Memory B cell (primary cell): ENCODE data around the gene TRIML1.

Experiments used
- ATAC-seq: fragments of 150-1000 bp; cut with Tn5 transposase; 2 replicates; pipeline ENCODE4 v1.10.0; 2021; ENCODE audit warnings: low read depth, mild to moderate bottlenecking, moderate library complexity
- DNase-seq, 2 donors: peaks; one replicate each; pipeline ENCODE4 v3.0.0; 2022; ENCODE audit warnings: low spot score in 2 of 2
- H3K27ac Mint-ChIP-seq: one replicate; pipeline ENCODE4 v1.8.0; 2022; ENCODE audit warnings: mild to moderate bottlenecking, moderate library complexity, mixed read lengths
- H3K27me3 Mint-ChIP-seq: one replicate; pipeline ENCODE4 v1.8.0; 2022; ENCODE audit warnings: mixed read lengths
- H3K36me3 Mint-ChIP-seq: one replicate; pipeline ENCODE4 v1.8.0; 2022; ENCODE audit warnings: mild to moderate bottlenecking, mixed read lengths
- H3K4me1 Mint-ChIP-seq: one replicate; pipeline ENCODE4 v1.8.0; 2022; ENCODE audit warnings: mixed read lengths
- H3K4me3 Mint-ChIP-seq: one replicate; pipeline ENCODE4 v1.8.0; 2022; ENCODE audit warnings: mild to moderate bottlenecking, moderate library complexity, mixed read lengths
- H3K9me3 Mint-ChIP-seq: one replicate; pipeline ENCODE4 v1.8.0; 2022; ENCODE audit warnings: mixed read lengths

Gene TRIML1

DNA sequence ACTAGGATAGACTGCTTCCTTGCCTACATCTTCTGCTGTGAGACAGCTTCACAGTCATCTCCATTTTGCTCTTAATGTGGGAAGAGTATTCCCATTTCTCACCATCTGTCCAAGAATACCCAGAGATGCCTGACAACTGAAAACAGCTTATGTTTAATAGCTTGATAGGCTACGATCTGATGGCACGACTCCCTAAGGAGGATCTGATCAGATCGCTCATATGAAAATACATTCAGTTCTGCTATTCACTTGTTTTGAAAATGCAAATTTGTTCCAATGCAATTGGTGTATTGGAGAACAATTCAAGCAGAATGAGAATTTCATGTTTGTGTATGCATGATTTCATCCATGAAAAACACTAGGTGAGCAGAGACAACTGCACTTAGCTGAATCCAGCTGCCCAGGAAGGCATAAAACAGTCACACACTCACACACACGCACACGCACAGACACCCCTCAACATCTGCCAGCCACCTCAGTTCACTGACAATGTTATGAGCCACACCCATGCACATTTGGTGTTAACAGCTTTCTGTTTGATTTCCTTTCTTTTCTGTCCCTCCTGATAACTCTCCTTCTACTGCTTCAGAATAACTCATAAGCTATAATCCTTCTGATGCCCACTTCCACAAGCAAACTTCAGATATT is 29.6 kb downstream of the TRIML1 start:
- Mint-ChIP-seq H3K4me1 (no peaks in the 10 kb centered on the region), H3K9me3 (peaks cover 1% of the 10 kb centered on the region), H3K27me3 (no peaks in the 10 kb centered on the region), H3K4me3 (no peak overlapping the region), H3K27ac (no peak overlapping the region), H3K36me3 (no peaks in the 10 kb centered on the region)
- no peak for DNase-seq
- ATAC-seq = no peak

DNA sequence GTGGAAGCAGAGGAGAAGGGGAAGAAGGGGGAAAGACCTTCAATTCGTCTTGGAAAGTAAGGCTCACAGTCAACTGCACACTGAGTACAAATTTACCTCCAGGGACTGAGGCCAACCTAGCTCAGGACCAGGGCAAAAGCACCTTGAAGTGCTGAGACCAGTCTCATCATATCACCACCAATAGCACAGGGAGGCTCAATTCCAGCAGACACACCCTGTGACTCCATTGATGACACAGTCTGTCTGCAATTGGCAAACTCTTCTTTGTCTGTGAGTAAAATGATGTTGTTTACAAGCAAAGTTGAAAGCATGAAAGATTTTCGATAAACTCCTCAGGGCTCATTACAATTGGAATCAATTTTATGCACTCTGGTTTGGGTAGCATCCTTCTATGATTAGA is 32.3 kb downstream of the TRIML1 start:
- ATAC-seq (no peak), DNase-seq (no peak)
- H3K9me3 Mint-ChIP-seq = peaks cover 1% of the 10 kb centered on the region
- no peaks in the 10 kb centered on the region for H3K27me3 Mint-ChIP-seq
- no peaks in the 10 kb centered on the region for H3K4me1 Mint-ChIP-seq
- no peak overlapping the region for H3K4me3 Mint-ChIP-seq
- H3K36me3 Mint-ChIP-seq = no peaks in the 10 kb centered on the region
- no peak overlapping the region for H3K27ac Mint-ChIP-seq

DNA sequence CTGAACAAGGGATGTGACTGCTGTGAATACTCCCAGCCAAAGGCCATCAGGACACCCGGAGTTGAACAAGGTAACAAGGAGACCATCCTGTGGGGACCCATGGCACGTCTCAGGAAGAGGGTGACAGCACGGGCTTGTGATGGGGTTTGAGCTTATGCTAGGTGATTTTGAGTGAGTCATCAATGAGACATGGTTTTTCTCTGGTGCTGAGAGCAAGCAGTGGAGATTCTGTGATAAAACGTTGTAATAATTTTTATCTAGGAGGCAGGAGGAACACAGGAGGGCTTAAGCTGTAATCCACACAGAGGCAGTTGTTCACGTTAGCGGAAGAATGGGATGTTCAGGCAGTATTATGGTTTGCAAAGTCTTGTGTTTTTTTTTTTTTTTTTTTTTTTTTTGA is 36.0 kb downstream of the TRIML1 start:
- no peaks in the 10 kb centered on the region for H3K9me3 Mint-ChIP-seq
- H3K36me3 Mint-ChIP-seq = no peaks in the 10 kb centered on the region
- H3K27ac Mint-ChIP-seq = no peak overlapping the region
- H3K4me3 Mint-ChIP-seq = no peak overlapping the region
- no peaks in the 10 kb centered on the region for H3K4me1 Mint-ChIP-seq
- DNase-seq (no peak), ATAC-seq (no peak)
- no peaks in the 10 kb centered on the region for H3K27me3 Mint-ChIP-seq

DNA sequence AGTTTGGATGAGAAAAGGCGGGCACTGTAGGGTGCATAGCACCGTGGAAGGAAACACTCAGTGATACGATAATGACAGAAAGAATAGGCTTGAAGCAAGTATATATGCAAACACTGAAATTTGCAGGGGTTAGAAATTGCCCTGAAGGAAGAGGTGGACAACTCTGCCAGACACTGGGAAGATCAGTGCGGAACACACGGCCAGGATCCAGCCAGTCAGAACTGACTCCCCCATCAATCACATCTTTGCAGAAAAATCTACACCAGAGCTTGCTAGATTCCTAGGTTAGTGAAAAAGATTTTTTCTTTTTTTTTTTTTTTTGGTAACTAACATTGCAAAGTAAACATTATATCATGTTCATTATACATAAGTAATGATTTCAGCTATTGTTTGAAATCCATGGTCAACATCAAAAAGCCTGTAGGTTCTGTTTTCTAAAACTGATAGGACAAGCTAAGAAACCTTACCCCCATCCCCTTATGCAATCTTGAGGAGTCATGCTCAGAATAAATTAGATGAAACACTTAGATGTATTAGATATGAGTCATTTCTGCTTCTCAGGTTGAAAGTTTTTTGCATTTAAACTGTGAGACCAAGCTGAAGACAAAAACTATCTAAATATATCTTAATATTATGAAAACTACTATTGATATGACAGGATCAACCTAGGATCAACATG is 38.9 kb downstream of the TRIML1 start:
- no peak for ATAC-seq
- H3K4me3 Mint-ChIP-seq = no peak overlapping the region

DNA sequence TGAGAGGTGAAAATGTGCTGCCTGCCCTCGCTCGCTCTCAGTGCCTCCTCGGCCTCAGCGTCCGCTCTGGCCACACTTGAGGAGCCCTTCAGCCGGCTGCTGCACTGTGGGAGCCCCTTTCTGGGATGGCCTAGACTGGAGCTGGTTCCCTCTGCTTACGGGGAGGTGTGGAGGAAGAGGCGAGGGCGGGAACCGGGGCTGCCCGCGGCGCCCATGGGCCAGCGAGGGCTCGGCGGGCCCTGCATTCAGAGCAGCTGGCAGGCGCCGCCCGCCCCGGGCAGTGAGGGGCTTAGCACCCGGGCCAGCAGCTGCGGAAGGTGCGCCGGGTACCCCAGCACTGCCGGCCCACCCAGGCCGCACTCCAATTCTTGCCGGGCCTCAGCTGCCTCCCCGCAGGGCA is 39.6 kb downstream of the TRIML1 start:
- no peak overlapping the region for H3K27ac Mint-ChIP-seq
- H3K4me3 Mint-ChIP-seq = no peak overlapping the region
- ATAC-seq (no peak), DNase-seq (no peak)
- no peaks in the 10 kb centered on the region for H3K27me3 Mint-ChIP-seq
- no peaks in the 10 kb centered on the region for H3K36me3 Mint-ChIP-seq
- peaks cover 3% of the 10 kb centered on the region for H3K9me3 Mint-ChIP-seq
- no peaks in the 10 kb centered on the region for H3K4me1 Mint-ChIP-seq

More for the DNA sequence above, 38.9 kb downstream of the TRIML1 start:
- H3K4me1 Mint-ChIP-seq = no peaks in the 10 kb centered on the region
- H3K36me3 Mint-ChIP-seq = no peaks in the 10 kb centered on the region
- no peaks in the 10 kb centered on the region for H3K27me3 Mint-ChIP-seq
- H3K9me3 Mint-ChIP-seq = peaks cover 3% of the 10 kb centered on the region
- no peak overlapping the region for H3K27ac Mint-ChIP-seq
- DNase-seq = no peak

DNA sequence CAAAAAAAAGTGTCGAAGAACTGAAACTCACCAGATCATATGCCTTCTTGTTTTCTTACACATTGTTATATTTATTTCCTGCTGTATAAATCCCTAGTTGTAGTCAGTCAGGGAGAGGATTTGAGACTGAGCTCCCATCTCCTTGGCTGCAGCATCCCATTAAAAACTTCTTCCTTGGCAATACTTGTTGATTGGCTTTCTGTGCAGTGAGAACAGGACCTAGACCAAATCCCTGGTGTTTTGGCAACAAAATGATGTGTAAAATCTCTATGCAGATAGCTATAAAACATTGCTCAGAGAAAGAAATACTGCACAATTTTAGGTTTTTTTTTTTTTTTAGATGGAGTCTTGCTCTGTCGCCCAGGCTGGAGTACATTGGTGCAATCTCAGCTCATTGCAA is 47.9 kb downstream of the TRIML1 start:
- no peak for DNase-seq
- Mint-ChIP-seq H3K4me1 (no peaks in the 10 kb centered on the region), H3K27me3 (no peaks in the 10 kb centered on the region), H3K27ac (no peak overlapping the region), H3K9me3 (peaks cover 8% of the 10 kb centered on the region), H3K36me3 (no peaks in the 10 kb centered on the region), H3K4me3 (no peak overlapping the region)
- no peak for ATAC-seq

DNA sequence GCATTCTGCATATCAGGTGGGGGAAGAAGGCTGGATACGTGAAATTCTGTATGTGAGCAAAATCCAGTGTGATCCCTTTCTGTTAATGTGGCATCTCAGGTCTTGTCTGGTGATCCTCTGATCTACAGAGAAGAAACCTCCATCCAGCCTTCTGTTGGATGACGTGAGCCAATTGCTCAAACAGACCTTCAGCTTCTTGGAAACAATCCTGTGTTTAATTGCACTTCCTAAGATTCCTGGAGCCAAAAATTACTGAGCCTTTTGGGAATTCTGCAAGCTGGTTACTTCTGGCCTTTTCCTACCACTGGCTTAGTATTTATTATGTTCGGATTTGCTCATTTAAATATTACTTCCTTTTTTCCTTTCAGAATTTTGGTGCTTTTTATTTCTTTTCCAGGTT is 51.2 kb downstream of the TRIML1 start:
- H3K4me3 Mint-ChIP-seq = no peak overlapping the region
- H3K9me3 Mint-ChIP-seq = peaks cover 3% of the 10 kb centered on the region
- ATAC-seq = no peak
- DNase-seq = no peak
- H3K4me1 Mint-ChIP-seq = no peaks in the 10 kb centered on the region
- no peak overlapping the region for H3K27ac Mint-ChIP-seq
- no peaks in the 10 kb centered on the region for H3K36me3 Mint-ChIP-seq
- no peaks in the 10 kb centered on the region for H3K27me3 Mint-ChIP-seq

DNA sequence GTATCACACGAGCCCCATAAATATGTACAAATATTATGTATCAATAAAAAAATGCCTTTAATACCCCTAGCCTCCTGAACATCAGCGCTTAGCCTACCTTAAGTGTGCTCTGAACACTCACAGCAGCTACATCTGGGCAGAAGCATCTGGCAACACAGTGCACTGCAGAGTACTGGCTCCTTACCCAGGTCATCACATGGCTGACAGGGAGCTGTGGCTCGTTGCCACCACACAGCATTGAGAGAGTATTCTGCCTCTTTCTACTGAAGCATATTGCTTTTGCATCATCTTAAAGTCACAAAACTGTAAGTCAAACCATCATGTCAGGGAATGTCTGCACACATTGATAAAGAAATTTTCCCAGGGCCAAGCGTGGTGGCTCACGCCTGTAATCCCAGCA is 55.2 kb downstream of the TRIML1 start:
- H3K4me1 Mint-ChIP-seq = no peaks in the 10 kb centered on the region
- ATAC-seq (no peak), DNase-seq (no peak)
- H3K27ac Mint-ChIP-seq = no peak overlapping the region
- H3K27me3 Mint-ChIP-seq = no peaks in the 10 kb centered on the region
- H3K9me3 Mint-ChIP-seq = peaks cover 5% of the 10 kb centered on the region
- H3K4me3 Mint-ChIP-seq = no peak overlapping the region
- H3K36me3 Mint-ChIP-seq = no peaks in the 10 kb centered on the region

DNA sequence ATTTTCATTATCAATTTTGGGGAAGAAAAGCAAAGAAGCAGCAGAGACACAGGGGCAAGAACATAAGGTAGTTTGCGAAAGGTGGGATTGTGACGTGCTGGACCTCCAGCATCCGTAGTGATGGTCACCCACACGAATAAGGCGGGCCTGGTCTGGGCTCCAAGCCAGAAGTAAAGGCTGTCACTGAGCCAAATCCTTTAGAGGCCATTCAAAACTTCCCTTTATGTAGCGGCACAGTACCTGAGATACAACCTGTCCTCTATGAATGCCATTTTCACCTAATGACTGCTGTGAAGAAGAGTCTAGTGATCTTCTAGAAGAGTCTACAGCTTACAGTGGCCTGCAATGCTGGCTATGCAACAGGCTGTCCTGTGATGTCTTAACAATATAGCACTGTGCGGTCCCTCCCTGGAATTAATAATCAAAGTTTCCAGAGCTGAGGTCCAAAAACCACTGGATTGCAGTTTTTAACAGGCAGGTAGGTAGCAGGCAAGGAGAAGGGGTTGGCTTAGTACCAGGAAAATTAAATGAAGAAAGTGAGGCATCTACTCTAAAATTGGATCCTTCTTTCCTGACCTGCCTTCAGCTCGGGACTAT is 56.2 kb downstream of the TRIML1 start:
- ATAC-seq (no peak), DNase-seq (no peak)
- no peaks in the 10 kb centered on the region for H3K27me3 Mint-ChIP-seq
- H3K36me3 Mint-ChIP-seq = no peaks in the 10 kb centered on the region
- no peak overlapping the region for H3K4me3 Mint-ChIP-seq
- H3K4me1 Mint-ChIP-seq = no peaks in the 10 kb centered on the region
- H3K9me3 Mint-ChIP-seq = peaks cover 5% of the 10 kb centered on the region
- no peak overlapping the region for H3K27ac Mint-ChIP-seq

DNA sequence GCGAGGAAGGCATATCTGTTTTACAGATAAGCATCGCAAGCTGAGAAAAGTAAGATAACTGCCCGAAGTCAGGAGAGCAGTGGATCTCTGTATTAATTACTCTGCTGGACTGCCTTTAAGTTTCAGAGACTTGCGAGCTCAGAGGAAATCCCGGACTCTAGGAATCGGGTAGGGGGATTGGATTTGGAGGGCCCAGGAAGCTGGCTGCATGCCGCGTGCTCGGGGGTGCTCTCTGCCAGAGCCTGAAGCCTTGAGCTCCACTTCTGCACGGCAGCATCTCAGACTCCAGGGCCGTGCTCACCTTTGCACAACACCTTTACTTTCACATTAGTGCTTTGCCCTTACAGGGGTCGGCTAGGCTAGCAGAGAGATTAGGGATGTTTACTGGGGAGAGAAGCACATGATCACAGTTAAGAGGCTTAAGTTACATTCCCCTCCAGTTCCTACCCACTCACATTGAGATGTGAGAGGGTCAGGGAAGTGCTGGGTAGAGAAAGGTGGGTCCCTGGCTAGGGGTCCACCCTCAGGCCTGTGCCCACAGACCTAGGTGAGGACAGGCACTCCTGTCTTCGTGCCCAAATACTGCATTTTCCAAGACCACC is 57.0 kb downstream of the TRIML1 start:
- no peaks in the 10 kb centered on the region for H3K36me3 Mint-ChIP-seq
- peaks cover 5% of the 10 kb centered on the region for H3K9me3 Mint-ChIP-seq
- no peaks in the 10 kb centered on the region for H3K27me3 Mint-ChIP-seq
- no peaks in the 10 kb centered on the region for H3K4me1 Mint-ChIP-seq
- DNase-seq = no peak
- ATAC-seq = no peak
- H3K4me3 Mint-ChIP-seq = no peak overlapping the region
- H3K27ac Mint-ChIP-seq = no peak overlapping the region
